A549 (cell line): ENCODE data around the gene MROH2A. TPM values are rescaled to one million over a fixed set of nuclear protein-coding genes. Genes with fewer than 3 reads are reported as not detected.

Experiments used
- ATAC-seq, 2 experiments: fragments of 200-7000 bp in 1 of 2; fragments of >200 bp in 1 of 2; cut with Nextera tagmentation in 1 of 2; cut with Tn5 transposase in 1 of 2; 3 replicates each; pipeline versions ENCODE4 v1.8.0 to v1.9.1; 2018 to 2020; ENCODE audit warnings: mild to moderate bottlenecking in 1 of 2, moderate library complexity in 1 of 2
- CTCF ChIA-PET: fragments of 300-600 bp; sonication (Branson Sonifier 250); formaldehyde crosslinking; extraction: SDS; loops from one replicate; lab custom pipeline; 2021; ENCODE audit warnings: antibody characterized with exemption, inconsistent platforms; lab: Yijun Ruan, JAX
- POLR2A ChIA-PET: fragments of 350-600 bp; formaldehyde crosslinking; extraction: SDS; loops from one replicate; lab custom pipeline; 2021; ENCODE audit warnings: antibody characterized with exemption, inconsistent platforms; lab: Yijun Ruan, JAX
- DNase-seq, 2 experiments: peaks; one replicate each; pipeline versions ENCODE4 v3.0.0 to v3.0.0-alpha.2; 2011 to 2016; ENCODE audit warnings: low read depth in 1 of 2, low spot score in 1 of 2
- FAIRE-seq: peaks from 2 replicates; lab custom pipeline; 2011; peaks lifted over from hg19 to GRCh38; lab: Jason Lieb, UNC
- H3K27ac ChIP-seq, 2 experiments: fragments of >200 bp; sonication (Bioruptor Twin); formaldehyde crosslinking; 3 replicates each; pipeline ENCODE4 v1.5.1; 2016 to 2017
- H3K4me1 ChIP-seq: fragments of >200 bp; sonication (Bioruptor Twin); formaldehyde crosslinking; 3 replicates; pipeline ENCODE4 v1.6.1; 2016
- H3K4me2 ChIP-seq: fragments of >200 bp; sonication (Bioruptor Twin); formaldehyde crosslinking; 3 replicates; pipeline ENCODE4 v1.6.1; 2016
- H3K4me3 ChIP-seq: fragments of >200 bp; sonication (Bioruptor Twin); formaldehyde crosslinking; 3 replicates; pipeline ENCODE4 v1.5.1; 2016
- H3K9me3 ChIP-seq: fragments of >200 bp; sonication (Bioruptor Twin); formaldehyde crosslinking; 3 replicates; pipeline ENCODE4 v1.6.1; 2016
- BCL3 ChIP-seq: fragments of >200 bp; sonication (Bioruptor Twin); formaldehyde crosslinking; IDR thresholded peaks from 3 replicates; pipeline ENCODE4 v1.6.1; 2016
- BHLHE40 ChIP-seq: IDR thresholded peaks from 2 replicates; pipeline ENCODE4 v1.6.1; 2012; ENCODE audit warnings: low read depth, low read length, inconsistent platforms
- CBX2 ChIP-seq: fragments of 200-600 bp; sonication (generic); IDR thresholded peaks from 2 replicates; pipeline ENCODE4 v1.6.1; 2016; ENCODE audit warnings: low read depth, mild to moderate bottlenecking, borderline replicate concordance
- CBX8 ChIP-seq: fragments of 200-600 bp; sonication (generic); IDR thresholded peaks from 2 replicates; pipeline ENCODE4 v1.6.1; 2016
- CHD2 ChIP-seq: fragments of 150-350 bp; IDR thresholded peaks from 2 replicates; pipeline ENCODE4 v1.6.1; 2014; ENCODE audit warnings: low read length; ENCODE audit not compliant: partially characterized antibody
- E2F6 ChIP-seq: IDR thresholded peaks from 2 replicates; pipeline ENCODE4 v1.6.1; 2012; ENCODE audit warnings: low read depth, borderline replicate concordance
- ESRRA ChIP-seq: fragments of 150-350 bp; IDR thresholded peaks from 2 replicates; pipeline ENCODE4 v1.6.1; 2014; ENCODE audit warnings: mild to moderate bottlenecking, low read length, borderline replicate concordance
- HOXA7 ChIP-seq: fragments of 250-450 bp; sonication (Bioruptor Pico); IDR thresholded peaks from 2 replicates; pipeline ENCODE4 v1.5.0; 2020; ENCODE audit warnings: mild to moderate bottlenecking, moderate library complexity
- HOXB13 ChIP-seq: fragments of 250-450 bp; sonication (Bioruptor Pico); IDR thresholded peaks from 2 replicates; pipeline ENCODE4 v1.5.0; 2020; ENCODE audit warnings: low read depth, mild to moderate bottlenecking, moderate library complexity
- HOXB5 ChIP-seq: fragments of 250-450 bp; sonication (Bioruptor Pico); IDR thresholded peaks from 2 replicates; pipeline ENCODE4 v1.5.0; 2020; ENCODE audit warnings: mild to moderate bottlenecking, moderate library complexity
- KDM5A ChIP-seq: fragments of 200-600 bp; sonication (generic); IDR thresholded peaks from 2 replicates; pipeline ENCODE4 v1.6.1; 2016; ENCODE audit warnings: antibody characterized with exemption, mild to moderate bottlenecking
- MAX ChIP-seq: IDR thresholded peaks from 2 replicates; pipeline ENCODE4 v1.6.1; 2012
- RARB ChIP-seq: fragments of 250-450 bp; sonication (Bioruptor Pico); IDR thresholded peaks from 2 replicates; pipeline ENCODE4 v1.8.0; 2021; ENCODE audit warnings: mild to moderate bottlenecking, moderate library complexity
- REST ChIP-seq: fragments of 200-600 bp; sonication (generic); IDR thresholded peaks from 2 replicates; pipeline ENCODE4 v1.6.1; 2016; ENCODE audit warnings: antibody characterized with exemption, mild to moderate bottlenecking, moderate library complexity
- RFX5 ChIP-seq: fragments of 450-650 bp; IDR thresholded peaks from 2 replicates; pipeline ENCODE4 v1.7.1; 2014; ENCODE audit warnings: antibody characterized with exemption, mild to moderate bottlenecking, moderate library complexity
- ZNF302 ChIP-seq: fragments of 250-450 bp; sonication (Bioruptor Pico); IDR thresholded peaks from 2 replicates; pipeline ENCODE4 v1.9.0; 2021; ENCODE audit warnings: inconsistent platforms, mild to moderate bottlenecking, moderate library complexity
- ZSCAN20 ChIP-seq: fragments of 250-450 bp; sonication (Bioruptor Pico); IDR thresholded peaks from 2 replicates; pipeline ENCODE4 v1.8.0; 2022; ENCODE audit warnings: mild to moderate bottlenecking, moderate library complexity
- WGBS: methylation state at CpG from one replicate; pipeline ENCODE4 v1.1.6; 2017; ENCODE audit errors: missing lambda C conversion rate; 5-methylcytosine and 5-hydroxymethylcytosine counted together
- polyA plus RNA-seq, 4 experiments: library from polyadenylated mRNA; depleted of rRNA in 3 of 4; stranded (reverse); fragments of >200 nt; fragmentation: RNase III in 1 of 4; extraction: RNeasy Plus Mini Kit Qiagen cat#74134 plus additional on column Dnase treatment in 1 of 4; gene quantifications; 2 replicates in 3 of 4; 3 replicates in 1 of 4; pipeline ENCODE4 v1.2.3, GENCODE V29; 2011 to 2017

The MROH2A gene
- polyA plus RNA-seq, 2 of the 4 experiments (the other 2 are of a cell fraction), result 0.10 to 0.63 TPM

- Histone ChIP-seq H3K27ac (peak overlapping the region in 1 of 2 experiments; percentile 65; a peak in 3 of 6 replicates), H3K9me3 (no peaks in the 10 kb centered on the region), H3K4me2 (no peak overlapping the region), H3K4me3 (no peak overlapping the region), H3K4me1 (peaks cover 8% of the 10 kb centered on the region)
- FAIRE-seq (no peak), ATAC-seq (no peak), DNase-seq (no peak)
- 72% methylated on average over 2 of the region's 2 CpGs for WGBS
- CTCF ChIA-PET, result interaction anchor here (1.3 kb wide), 1 partner anchor 8 kb away, joined by 4 read pairs; no protein-coding TSS in a partner anchor
- POLR2A ChIA-PET, result no interaction called here
- no peak for TF ChIP-seq BCL3
- TF ChIP-seq KDM5A, result no peak
- no peak for TF ChIP-seq HOXB13 (CRISPR knock-in tag)
- TF ChIP-seq BHLHE40, result no peak
- no peak for TF ChIP-seq E2F6
Measured at GRCh38 chr2:233803292-233803911, 25.3 kb downstream of the MROH2A start.

DNA sequence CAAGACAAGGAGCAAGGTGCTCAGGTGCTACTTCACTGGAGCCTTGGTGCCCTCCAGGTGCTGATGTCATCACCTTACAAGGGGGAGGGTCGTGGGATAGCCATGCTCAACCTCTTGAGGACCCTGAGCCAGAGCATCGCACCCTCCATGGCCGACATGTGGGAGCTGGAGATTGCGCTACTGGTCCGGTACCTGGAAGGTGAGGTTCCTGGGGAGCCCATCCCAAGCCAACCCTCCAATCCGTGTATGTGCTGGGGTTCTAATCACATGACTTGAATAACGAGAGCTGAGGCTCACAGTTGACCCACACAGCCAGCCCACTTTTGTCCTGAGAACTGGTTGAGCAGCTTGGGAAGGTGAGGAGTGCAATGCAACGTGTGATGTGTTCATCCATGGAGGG lies 25.9 kb downstream of the MROH2A start:
- no peak overlapping the region for H3K4me2 ChIP-seq
- CTCF ChIA-PET, result interaction anchor here (1.3 kb wide), 1 partner anchor 9 kb away, joined by 4 read pairs; no protein-coding TSS in a partner anchor
- peak overlapping the region in 1 of 2 experiments; percentile 57; a peak in 1 of 6 replicates for H3K27ac ChIP-seq
- no peak overlapping the region for H3K4me3 ChIP-seq
- TF ChIP-seq RFX5 (no peak), ZSCAN20 (CRISPR knock-in tag) (no peak), RARB (no peak), HOXB5 (no peak), REST (no peak), E2F6 (no peak), CBX8 (no peak), HOXA7 (CRISPR knock-in tag) (no peak), CHD2 (no peak), MAX (no peak), CBX2 (no peak), ZNF302 (no peak), ESRRA (no peak)
- TF ChIP-seq, all 56 proteins: peak for 0
- Histone ChIP-seq H3K4me1 (peaks cover 8% of the 10 kb centered on the region), H3K9me3 (no peaks in the 10 kb centered on the region)
- WGBS, result 69% methylated on average over 8 of the region's 8 CpGs
- POLR2A ChIA-PET, result no interaction called here
- FAIRE-seq, result no peak
- no peak for ATAC-seq
- DNase-seq, result no peak
